GM10248 (cell line): ENCODE measurements around the gene ZBTB47.
A peak's percentile ranks its signal among the peaks of the same experiment; 100 is the strongest.

ENCODE experiments used
- CTCF ChIA-PET: fragments of 300-600 bp; sonication (Branson Sonifier 250); formaldehyde crosslinking; extraction: SDS; loops from one replicate; lab custom pipeline; 2021; ENCODE audit warnings: antibody characterized with exemption; lab: Yijun Ruan, JAX
- POLR2A ChIA-PET: fragments of 350-650 bp; sonication (Branson Sonifier 250); formaldehyde crosslinking; extraction: SDS; loops from one replicate; lab custom pipeline; 2020; ENCODE audit warnings: antibody characterized with exemption; lab: Yijun Ruan, JAX
- DNase-seq: peaks from one replicate; pipeline ENCODE4 v3.0.0; 2012; ENCODE audit errors: extremely low spot score
- CTCF ChIP-seq: IDR thresholded peaks from 2 replicates; pipeline ENCODE4 v1.5.1; 2012; ENCODE audit warnings: mild to moderate bottlenecking, low read depth; ENCODE audit errors: extremely low read depth, missing control alignments, control extremely low read depth

Gene ZBTB47

GRCh38 chr3:42653560-42654330 is at the start of gene ZBTB47:
TSS of gene ZBTB47 (plus strand) at chr3:42653697. CDS start at chr3:42658356, 4,659 bp downstream.
- POLR2A ChIA-PET, result no interaction called here
- CTCF ChIA-PET, result interaction anchor here (1.4 to 3.9 kb wide), 2 partner anchors 11 to 17 kb away, joined by 6 to 19 read pairs; no protein-coding TSS in a partner anchor
- peak; percentile 28 for DNase-seq
- no peak for TF ChIP-seq CTCF

GRCh38 chr3:42605546-42606173 is 47.8 kb upstream of the ZBTB47 start:
- ChIA-PET POLR2A (no interaction called here), CTCF (interaction anchor here (0.9 to 1.1 kb wide), 3 partner anchors 11 to 24 kb away, joined by 3 to 4 read pairs (median 3); partner anchors contain the start of gene SEC22C)
- no peak for DNase-seq

GRCh38 chr3:42608581-42608980 is 44.9 kb upstream of the ZBTB47 start:
- POLR2A ChIA-PET, result interaction anchor here (1.2 kb wide), 1 partner anchor 18 kb away, joined by 3 read pairs; the partner anchor contains the start of gene SS18L2
- no peak for DNase-seq

More at GRCh38 chr3:42605546-42606173, 47.8 kb upstream of the ZBTB47 start:
- no peak for TF ChIP-seq CTCF

GRCh38 chr3:42610976-42611375 is 42.5 kb upstream of the ZBTB47 start:
- CTCF ChIA-PET, result interaction anchor here (1.1 to 1.7 kb wide), 6 partner anchors 9 to 512 kb away, joined by 3 to 7 read pairs (median 3); partner anchors contain the start of gene NKTR
- no peak for DNase-seq
- no peak for TF ChIP-seq CTCF
- POLR2A ChIA-PET, result interaction anchor here (0.8 to 0.9 kb wide), 2 partner anchors 11 to 17 kb away, joined by 3 read pairs; partner anchors contain the start of gene NKTR

More at GRCh38 chr3:42608581-42608980, 44.9 kb upstream of the ZBTB47 start:
- CTCF ChIA-PET, result interaction anchor here (0.9 to 1.2 kb wide), 2 partner anchors 8 to 12 kb away, joined by 3 read pairs; no protein-coding TSS in a partner anchor
- no peak for TF ChIP-seq CTCF

GRCh38 chr3:42612217-42612616 is 41.3 kb upstream of the ZBTB47 start:
- DNase-seq, result no peak
- ChIA-PET CTCF (interaction anchor here (0.9 to 4.0 kb wide), 6 partner anchors 10 to 36 kb away, joined by 4 to 30 read pairs (median 5); partner anchors contain the start of gene NKTR), POLR2A (interaction anchor here (1.9 kb wide), 1 partner anchor 12 kb away, joined by 4 read pairs; the partner anchor contains the start of gene NKTR)
- no peak for TF ChIP-seq CTCF

- ChIA-PET POLR2A (interaction anchor here (1.9 kb wide), 1 partner anchor 12 kb away, joined by 4 read pairs; the partner anchor contains the start of gene NKTR), CTCF (interaction anchor here (0.9 to 4.0 kb wide), 10 partner anchors 8 to 37 kb away, joined by 3 to 30 read pairs (median 4); partner anchors contain the start of genes NKTR and SEC22C)
- DNase-seq, result no peak
- no peak for TF ChIP-seq CTCF
These were observed 40.6 kb upstream of the ZBTB47 start for GRCh38 chr3:42612928-42613327.
